GM19043 (cell line): ENCODE measurements around the gene EPS8.

ENCODE experiments used
- ATAC-seq: cut with Tn5 transposase; IDR thresholded peaks from one replicate; pipeline ENCODE4 v1.9.1; 2021; ENCODE audit warnings: low read depth; ENCODE audit not compliant: unreplicated experiment

EPS8 gene

DNA sequence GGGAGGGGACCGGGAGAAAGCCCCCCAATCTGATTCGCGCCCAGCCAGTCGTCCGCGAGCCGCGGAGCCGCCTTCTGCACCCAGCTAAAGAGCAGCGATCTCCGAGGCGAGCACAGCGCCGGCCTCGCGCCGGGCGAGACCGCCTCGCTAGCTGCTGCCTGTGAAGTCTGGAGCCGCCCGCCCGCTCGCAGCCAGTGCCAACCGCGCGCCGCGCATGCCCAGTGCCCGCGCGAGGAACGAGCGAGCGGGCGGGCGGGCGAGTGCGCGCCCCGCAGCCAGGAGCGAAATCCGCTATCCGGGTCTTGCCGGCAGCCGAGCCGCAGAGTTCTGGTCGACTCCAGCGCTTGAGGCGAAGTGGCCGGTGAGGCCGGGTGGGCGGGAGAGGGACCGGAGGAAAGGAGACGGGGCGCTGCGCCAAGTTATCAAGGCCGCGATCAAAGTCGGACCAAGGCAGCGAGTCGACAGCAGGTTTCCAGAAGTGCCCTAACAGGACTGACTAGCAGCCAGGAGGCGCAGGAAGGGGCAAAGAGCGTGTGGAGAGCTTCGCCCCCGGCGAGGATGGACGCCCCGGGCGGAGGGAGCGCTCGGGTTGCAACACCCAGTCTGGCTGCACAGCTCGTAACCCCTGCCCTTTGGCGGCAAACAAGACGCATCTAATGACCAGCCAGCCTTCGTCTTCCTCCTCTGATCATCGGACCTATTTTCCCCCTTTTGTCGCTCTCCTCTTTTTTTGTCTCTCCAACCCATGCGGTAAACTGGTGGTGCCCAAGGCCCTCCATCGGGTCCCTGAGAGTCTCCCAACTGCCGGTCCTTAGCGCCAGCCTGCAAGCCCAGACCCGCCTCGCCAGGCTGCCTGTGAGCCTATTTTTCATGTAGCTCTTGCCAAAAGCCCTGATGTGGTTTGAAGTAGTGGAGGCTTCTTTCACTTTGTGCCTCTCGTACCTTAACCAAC lies at the start of gene EPS8:
EPS8 (minus strand) TSS at position 169 of the 952 bp plus-strand sequence. CDS start 106,437 bp downstream, outside the sequence.
- ATAC-seq, result peak; percentile 78

DNA sequence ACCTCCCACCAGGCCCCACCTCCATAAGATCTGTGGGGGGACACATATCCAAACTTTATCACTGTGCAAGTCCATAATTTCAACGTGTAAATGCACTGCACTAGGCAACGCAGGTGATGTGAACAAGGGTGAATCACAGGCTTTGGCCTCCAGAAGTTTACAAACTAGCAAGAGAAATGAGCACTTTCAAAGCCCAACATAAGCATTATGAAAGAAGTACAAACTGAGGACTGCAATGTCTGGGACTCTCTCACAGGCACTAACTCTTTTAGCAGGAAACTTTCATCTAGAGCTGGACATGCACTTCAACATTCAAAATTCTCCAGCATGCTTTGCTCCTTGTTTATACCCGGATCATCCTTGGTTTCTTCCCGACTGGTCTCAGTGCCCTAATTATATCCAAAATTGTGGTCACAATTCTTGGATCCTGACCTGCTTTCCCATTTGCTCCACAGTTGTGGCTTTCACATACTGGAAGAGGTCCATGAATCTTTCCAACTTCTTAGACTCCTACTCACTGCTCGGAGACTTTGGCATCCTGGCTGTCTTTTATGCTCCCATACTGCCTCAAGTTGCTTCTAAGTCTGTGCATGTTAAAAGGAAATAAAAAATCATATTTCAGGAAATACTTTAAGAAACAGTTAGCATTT lies 48.1 kb upstream of the EPS8 start:
- ATAC-seq, result no peak

DNA sequence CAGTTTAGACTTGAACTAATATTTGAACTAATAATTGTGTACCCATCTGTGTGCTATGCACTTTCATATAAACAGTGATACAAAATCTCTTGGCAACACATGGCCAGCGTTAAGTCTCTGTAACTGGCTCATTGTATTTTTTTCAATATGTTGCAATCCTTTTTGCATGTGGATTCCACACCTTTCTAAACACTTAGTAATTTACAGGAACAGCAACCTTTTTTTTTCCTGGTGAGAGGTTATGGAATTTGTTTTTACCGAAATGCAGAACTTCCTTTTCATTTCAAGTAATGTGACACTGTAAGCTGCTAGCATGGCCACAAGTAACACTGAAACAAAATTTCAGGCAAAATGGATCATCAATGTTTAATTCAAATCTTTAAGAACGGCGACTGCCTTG lies 45.4 kb upstream of the EPS8 start:
- no peak for ATAC-seq

DNA sequence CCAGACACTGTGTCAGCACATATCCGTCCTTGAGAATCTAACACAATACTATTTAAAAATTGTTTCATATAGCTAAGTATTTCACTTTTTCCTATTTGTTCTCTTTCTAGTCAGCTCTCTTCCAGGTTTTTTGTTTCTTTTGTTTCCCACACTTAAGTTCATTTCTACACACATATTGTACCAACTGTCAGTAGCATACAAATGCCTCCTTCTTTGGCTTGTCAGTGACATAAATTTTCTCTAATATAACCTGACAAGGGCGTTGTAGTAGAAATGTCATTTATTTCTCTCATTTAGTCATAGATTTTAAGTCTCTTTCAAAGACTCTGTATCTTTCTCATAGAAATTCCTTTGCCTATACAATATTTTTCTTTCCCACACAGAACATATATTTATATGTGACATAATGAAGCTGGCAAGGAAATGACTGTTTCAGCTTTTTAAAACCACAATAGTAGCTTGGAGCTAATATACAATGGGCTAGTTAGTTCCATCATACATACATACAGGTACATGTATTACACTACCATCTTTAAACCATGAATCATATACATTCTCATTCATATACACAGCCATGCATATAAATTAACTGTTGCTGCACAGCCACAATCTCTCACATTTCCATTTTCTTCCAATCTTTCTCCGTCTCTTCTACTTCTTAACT lies 42.3 kb upstream of the EPS8 start:
- ATAC-seq, result no peak

DNA sequence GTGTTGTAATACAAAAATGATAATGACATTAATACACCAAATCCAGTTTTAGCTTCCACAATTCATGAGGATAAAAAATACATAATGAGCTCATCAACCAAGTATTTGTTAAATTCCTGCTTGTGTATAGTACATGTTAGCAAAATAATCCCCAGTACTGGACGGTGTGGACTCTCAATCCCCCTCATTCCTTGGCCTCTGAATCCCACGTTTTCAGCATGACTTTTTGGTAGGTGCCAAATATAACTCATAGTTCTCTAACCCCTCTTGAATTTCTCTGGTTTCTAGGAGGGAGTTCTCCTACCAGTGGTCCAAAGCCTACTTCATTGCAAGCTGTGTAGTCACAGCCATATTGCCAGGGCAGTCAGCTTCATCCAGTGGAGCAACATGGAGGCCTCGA lies 41.4 kb upstream of the EPS8 start:
- ATAC-seq, result no peak

DNA sequence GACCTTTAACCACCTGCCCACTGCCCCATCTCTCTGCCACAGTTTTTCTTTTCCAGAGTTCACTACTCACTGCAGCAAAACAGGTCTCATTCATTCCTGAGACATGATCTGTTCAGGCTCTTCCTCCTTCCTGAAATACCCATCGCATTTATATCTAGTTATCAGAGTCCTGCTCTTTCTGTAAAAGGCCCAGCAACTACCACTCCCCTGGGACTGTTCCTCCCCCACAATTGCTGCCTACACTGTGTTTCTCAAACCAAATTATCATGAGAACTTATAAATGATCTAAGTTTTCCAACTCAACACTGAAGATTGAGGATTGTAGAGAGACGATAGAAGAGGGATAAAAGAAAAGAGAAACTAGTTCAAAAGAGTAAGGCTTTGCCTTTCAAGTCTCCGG lies 40.8 kb upstream of the EPS8 start:
- no peak for ATAC-seq

DNA sequence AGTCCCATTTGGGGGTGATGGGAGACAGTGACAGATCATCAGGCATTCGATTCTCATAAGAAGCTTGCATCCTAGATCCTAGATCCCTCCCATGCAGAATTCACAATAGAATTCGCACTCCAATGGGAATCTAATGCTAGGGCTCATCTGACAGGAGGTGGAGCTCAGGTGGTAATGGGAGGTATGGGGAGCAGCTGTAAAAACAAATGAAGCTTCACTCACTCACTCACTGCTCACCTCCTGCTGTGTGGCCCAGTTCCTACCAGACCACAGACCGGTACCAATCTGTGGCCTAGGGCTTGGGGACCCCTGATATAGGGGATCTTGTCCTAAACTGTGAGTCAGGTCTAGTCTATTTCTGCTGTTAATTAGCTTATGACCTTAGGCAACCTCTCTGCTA lies 40.1 kb upstream of the EPS8 start:
- ATAC-seq, result no peak

DNA sequence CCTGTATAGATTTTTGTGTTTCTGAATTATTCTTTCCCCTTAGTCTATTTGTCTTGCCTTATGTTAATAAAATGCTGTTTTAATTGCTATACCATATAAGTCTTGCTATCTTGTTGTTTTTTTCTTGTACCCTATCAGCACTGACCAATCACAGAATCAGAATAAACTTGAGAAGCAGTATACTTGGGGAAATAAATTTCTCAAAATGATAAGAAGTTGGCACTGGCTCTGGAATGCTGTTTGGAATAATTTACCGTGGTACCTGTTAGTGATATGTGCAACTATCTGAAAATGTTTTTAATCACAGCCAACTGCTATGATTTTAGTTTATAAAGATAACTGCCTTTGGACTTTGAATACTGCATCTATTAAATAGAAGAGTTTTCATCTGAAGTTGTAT lies 37.9 kb upstream of the EPS8 start:
- ATAC-seq, result no peak

DNA sequence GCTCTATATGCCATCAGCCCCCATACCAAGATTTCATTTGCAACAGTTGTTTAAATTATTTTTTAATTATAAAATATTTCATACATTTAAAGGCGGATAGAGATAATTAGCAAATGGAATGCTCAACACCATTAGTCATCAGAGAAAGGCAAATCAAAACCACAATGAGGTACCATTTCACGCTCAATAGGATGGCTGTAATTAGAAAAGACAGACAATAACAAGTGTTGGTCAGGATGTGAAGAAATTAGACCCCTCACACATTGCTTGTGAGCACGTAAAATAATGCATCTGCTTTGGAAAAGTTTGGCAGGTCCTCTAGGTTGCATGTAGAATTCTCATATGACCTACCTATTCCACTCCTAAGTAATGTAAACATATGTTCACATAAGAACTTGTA lies 35.3 kb upstream of the EPS8 start:
- no peak for ATAC-seq

DNA sequence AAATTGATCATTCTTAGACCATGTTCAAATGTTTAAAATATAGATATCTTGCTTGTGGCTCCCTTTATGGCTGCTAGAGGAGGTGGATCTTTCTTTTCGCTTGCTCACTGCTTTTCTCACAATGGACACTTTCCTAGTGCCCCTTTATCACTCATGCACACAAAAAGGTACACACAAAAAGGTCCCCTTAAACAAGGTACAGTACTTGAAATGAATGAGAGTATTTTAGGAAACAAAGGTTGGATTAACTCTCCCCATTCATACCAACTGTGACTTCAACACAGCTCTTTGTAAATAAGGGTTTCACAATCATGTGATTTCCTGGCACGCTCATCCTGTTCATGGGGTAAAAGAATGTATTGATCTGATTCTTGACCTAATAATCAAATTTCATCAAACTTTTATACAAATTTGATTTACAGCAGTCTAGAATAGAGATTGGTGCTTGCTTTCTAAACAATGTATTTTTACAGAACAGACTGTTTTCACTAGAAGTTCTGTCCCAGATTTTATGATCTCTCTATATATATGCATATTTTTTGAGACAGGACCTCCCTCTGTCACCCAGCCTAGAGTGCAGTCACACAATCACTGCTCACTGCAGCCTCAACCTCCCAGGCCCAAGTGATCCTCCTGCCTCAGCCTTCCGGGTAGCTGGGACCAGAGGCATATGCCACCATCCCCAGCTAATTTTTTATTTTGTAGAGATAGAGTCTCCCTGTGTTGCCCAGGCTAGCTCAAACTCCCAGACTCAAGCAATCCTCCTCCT lies 34.4 kb upstream of the EPS8 start:
- no peak for ATAC-seq

DNA sequence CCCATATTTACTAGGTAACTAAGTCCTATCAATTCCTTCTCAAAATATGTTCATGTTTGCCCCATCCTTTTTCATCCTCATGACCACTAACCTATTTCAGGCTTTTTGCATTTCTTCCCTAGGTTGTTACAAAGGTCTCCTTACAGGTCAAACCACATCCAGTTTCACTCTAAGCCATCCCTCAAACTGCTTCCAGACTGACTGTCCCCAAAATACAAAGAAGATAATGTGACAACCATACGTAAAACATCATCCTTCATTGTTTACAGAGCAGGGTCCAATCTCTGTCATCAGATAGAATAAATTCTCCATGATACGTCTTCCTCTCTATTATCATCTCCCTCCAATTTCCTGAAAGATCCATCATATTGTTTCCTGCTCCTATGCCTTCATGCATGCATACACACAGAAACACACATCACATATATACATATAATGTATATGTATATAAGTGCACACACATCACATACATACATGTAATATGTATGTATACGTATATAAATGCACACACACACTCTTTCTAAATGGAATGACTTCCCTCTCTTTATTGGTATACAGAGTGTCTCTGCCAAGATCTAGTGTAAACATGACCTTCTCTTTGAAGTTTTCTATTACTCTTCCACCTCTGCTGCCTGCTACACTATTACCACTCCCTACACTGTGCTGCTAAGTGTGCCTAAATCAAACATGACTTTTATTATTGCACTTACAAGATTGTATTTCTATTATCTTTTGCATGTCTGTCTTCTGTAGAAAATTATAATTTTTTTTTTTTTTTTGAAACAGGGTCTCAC lies 30.7 kb upstream of the EPS8 start:
- no peak for ATAC-seq

DNA sequence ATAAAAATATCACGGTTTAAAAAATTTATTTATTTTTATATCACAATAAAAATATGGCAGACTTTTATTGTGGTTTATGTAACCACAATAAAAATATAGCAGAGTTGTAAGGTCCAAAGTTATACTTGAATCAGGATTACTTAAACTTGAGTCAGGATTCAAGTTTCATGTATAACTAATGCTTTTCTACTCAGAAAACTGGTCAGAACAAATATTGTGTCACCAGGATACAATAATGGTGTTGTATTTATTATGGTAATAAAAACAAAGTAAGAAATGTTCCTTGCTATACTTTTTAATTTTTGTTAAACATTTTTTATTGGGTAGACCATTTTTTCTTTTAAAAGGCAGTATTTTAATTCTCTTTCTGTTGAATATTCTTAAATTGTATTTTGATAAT lies 29.2 kb upstream of the EPS8 start:
- no peak for ATAC-seq

DNA sequence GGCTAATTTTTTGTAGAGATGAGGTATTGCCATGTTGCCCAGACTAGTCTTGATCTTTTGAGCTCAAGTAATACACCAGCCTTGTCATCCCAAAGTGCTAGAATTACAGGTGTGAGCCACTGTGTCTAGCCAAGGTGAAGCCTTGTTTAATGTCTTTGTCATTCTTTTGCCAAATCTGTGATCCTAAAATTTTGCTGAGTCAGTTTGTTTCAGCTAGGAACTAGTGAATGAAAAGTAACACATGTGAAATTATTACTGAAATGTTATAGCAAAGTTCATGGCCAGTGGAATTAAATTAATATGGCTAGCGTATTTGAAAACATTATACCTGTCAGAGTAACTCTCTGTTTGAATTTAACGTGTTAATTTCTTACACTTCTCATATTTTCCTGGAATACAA lies 26.5 kb upstream of the EPS8 start:
- no peak for ATAC-seq

DNA sequence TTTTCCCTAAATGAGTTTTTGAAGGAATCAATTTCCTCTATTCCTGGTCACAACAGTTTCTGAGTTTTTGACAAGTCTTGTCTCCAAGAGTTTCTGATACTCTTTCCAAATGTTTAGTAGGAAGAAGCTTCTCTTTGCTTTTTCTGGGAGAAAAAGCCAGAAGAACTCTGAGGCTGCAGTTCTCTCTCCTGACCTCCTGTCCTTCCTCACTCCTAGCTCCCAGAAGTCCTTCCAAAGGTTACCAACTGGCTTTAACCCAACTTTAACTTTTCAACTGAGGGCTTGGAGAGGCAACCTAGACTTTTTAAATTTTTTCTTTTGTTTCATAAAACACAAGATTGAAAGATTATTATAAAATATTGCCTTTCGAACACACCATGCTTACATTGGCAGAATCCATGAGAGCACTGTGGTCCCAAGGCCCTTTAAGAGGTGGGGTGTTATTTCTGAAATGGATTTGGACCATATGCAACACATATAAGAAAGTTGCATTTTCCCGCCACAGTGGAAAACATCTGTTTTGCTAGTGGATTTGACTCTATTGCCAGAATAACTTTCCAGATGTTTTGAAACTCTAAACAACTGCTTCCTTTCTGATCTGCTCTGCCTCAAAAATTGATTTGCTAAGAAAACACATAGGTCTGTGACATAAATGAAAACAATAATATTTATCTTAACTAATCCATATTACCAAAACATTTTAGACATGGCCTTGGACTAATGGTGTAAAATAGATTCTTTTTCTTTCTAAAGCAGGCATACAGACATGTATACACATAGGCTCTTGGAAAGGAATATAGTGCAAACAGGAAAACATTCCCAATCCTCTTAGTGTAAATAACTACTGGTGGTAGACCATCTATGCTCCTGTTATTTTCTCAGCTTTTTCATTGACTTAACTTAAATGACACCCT lies 22.3 kb upstream of the EPS8 start:
- ATAC-seq, result no peak

DNA sequence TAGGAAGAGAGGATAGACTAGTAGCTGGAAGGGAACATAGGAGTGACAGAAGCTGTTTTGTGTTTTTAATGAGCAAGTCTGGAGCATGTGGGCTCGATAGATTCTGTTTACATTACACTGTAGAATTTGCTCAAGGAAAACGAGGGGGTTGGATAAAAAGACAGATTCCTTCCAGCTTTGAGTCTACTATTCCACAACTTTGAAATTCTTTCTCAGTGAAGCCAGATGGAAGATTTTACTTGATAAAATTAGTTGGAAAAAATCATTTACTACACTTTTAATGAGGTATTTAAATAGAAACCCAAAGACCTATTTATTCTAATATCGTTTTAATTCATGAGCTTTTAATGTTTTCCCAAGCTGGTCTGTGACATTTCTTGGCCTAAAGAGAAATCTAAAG lies 19.5 kb upstream of the EPS8 start:
- no peak for ATAC-seq

DNA sequence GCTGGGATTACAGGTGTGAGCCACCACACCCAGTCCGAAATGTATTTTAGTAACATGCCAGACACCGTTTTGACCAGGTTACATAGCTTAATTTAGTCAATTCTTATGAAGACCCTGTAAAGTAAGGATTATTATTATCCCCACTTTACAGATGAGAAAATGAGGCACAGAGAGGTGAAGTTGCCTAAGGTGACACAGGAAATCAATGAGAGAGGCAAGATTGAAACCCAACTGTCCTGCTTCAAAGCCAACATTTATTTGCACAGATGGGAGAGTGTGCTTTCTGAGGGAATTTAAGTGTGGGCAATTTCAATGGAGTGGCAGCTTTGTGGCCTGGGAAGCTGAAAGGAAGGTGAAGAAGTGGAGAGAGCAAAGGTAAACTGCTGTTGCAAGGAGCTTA lies 19.1 kb upstream of the EPS8 start:
- ATAC-seq, result no peak

DNA sequence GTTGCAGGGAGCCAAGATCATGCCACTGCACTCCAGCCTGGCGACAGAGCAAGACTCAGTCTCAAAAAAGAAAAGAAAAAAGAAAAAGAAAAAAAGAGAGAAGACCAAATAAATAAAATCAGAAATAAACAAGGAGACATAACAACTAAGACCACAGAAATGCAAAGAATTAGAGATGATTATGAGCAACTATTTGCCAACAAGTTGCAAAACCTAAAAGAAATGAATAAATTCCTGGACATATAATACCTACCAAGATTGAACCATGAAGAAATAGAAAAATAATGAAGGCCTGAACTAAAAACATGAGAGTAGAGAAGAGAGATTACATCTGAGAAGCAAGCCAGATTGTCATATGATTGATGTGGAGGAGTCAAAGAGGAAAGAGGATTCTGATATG lies 17.6 kb upstream of the EPS8 start:
- no peak for ATAC-seq

DNA sequence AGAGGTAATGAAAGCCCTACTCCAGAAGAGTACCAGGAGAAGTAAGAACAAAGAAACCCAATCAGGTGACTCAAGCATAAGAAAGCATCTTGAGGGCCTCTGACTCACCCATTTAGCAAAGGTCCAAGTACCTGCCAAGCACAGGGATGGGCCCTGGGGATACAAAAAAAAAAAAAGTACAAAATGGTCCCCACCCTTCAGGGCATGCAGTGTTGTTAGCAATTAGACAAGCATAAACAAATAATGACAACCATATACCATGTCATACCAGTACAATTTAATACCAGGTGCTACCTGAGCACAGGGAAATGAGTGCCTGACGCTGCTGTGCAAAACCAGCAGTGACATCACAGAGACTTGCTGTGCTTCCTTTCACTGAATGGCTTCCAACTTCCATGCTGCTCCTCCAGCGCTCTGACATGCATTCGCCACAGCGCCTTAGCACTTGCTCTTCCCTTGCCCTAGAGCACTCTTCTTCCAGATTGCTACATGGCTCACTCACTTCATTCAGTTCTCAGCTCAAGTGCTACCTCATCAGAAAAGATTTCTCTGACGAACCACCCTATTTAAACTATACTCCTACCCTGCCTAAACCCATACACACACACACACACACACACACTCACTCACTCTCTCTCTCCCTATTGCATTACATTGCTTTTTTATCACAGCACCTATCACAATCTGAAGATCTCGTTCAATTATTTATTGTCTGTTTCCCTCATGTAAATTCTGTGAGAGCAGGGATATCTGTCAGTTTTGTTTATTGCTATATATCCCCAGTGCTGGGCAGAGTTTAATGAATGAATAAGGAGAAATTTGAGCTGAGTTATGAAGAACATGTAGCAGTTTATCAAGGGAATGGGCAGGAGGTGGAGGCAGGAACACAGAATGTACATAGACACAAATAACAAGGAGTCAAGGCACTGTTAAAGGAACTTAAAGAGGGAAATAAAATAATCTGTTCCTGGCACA lies 12.9 kb upstream of the EPS8 start:
- no peak for ATAC-seq
